HCT116 (cell line): ENCODE data around the gene DPYD. TPM values are rescaled to one million over a fixed set of nuclear protein-coding genes. Genes with fewer than 3 reads are reported as not detected.

Source experiments
- ATAC-seq: fragments of 200-7000 bp; cut with Tn5 transposase; 2 replicates; pipeline ENCODE4 v1.9.1; 2020; ENCODE audit warnings: mild to moderate bottlenecking, moderate library complexity
- BruUV-seq: library from RNA; stranded (reverse); fragments of 400-500 nt; replicated peaks from 2 replicates; lab custom pipeline; 2021; lab: Mats Ljungman, UMichigan
- CTCF ChIA-PET: fragments of 300-600 bp; sonication (Branson Sonifier 250); formaldehyde crosslinking; loops from one replicate; lab custom pipeline; 2021; ENCODE audit warnings: antibody characterized with exemption; lab: Charles Lee
- POLR2A ChIA-PET: fragments of 300-600, 350-600 bp; sonication (Branson Sonifier 250); formaldehyde crosslinking; loops from one replicate; lab custom pipeline; 2021; ENCODE audit warnings: antibody characterized with exemption; lab: Charles Lee
- RAD21 ChIA-PET, 2 experiments: fragments of 300-600 bp; sonication (Branson Sonifier 250); formaldehyde crosslinking; loops; one replicate each; lab custom pipeline; 2023; ENCODE audit warnings: low total read pairs in 2 of 2; ENCODE audit not compliant: uncharacterized antibody in 2 of 2, unreplicated experiment in 2 of 2, low non-redundant PET in 1 of 2; lab: Charles Lee
- DNase-seq: peaks from one replicate; pipeline ENCODE4 v3.0.0-alpha.2; 2010; ENCODE audit warnings: low read depth, low spot score
- H2AFZ ChIP-seq: fragments of 200-600 bp; shearing (Covaris generic), sonication (generic); 2 replicates; pipeline ENCODE4 v1.6.1; 2017; ENCODE audit warnings: low read depth, mixed run types, mixed read lengths, antibody characterized with exemption, low read length; ENCODE audit not compliant: poor library complexity, severe bottlenecking
- H3K27ac ChIP-seq: 2 replicates; pipeline ENCODE4 v1.5.1; 2012; ENCODE audit warnings: low read depth, low read length
- H3K27me3 ChIP-seq: fragments of 200-600 bp; sonication (generic); 2 replicates; pipeline ENCODE4 v1.6.1; 2016; ENCODE audit warnings: mixed run types, low read length, mixed read lengths; ENCODE audit not compliant: insufficient read depth
- H3K36me3 ChIP-seq, 2 experiments: fragments of 200-500 bp in 1 of 2; fragments of 200-600 bp in 1 of 2; sonication (Bioruptor generic) in 1 of 2; sonication (generic) in 1 of 2; 2 replicates each; pipeline versions ENCODE4 v1.5.1 to v1.6.1; 2014 to 2016; ENCODE audit warnings: low read length in 2 of 2, inconsistent platforms in 1 of 2, mixed read lengths in 1 of 2, mixed run types in 1 of 2; ENCODE audit not compliant: insufficient read depth in 2 of 2, control insufficient read depth in 1 of 2
- H3K4me1 ChIP-seq, 2 experiments: fragments of 200-600 bp in 1 of 2; sonication (generic) in 1 of 2; 2 replicates each; pipeline versions ENCODE4 v1.5.1 to v1.6.1; 2012 to 2017; ENCODE audit warnings: low read length in 2 of 2, inconsistent platforms in 1 of 2, mild to moderate bottlenecking in 1 of 2, mixed read lengths in 1 of 2, mixed run types in 1 of 2, moderate library complexity in 1 of 2; ENCODE audit not compliant: insufficient read depth in 2 of 2, control insufficient read depth in 1 of 2
- H3K4me2 ChIP-seq: fragments of 200-600 bp; sonication (generic); 2 replicates; pipeline ENCODE4 v1.6.1; 2017; ENCODE audit warnings: mixed run types, low read length, mixed read lengths
- H3K4me3 ChIP-seq, 2 experiments: fragments of 200-600 bp in 1 of 2; sonication (generic) in 1 of 2; replicated peaks in 1 of 2; 2 replicates each; pipeline ENCODE4 v1.5.1; 2011 to 2016; ENCODE audit warnings: low read length in 2 of 2, control low read depth in 1 of 2, low read depth in 1 of 2, mild to moderate bottlenecking in 1 of 2, mixed read lengths in 1 of 2, mixed run types in 1 of 2
- H3K79me2 ChIP-seq: fragments of 200-600 bp; sonication (generic); 2 replicates; pipeline ENCODE4 v1.6.1; 2017; ENCODE audit warnings: mild to moderate bottlenecking, mixed run types, low read length, moderate library complexity, mixed read lengths; ENCODE audit not compliant: insufficient read depth
- H3K9ac ChIP-seq: fragments of 200-600 bp; sonication (generic); 2 replicates; pipeline ENCODE4 v1.6.1; 2016; ENCODE audit warnings: low read length, mixed read lengths
- H3K9me2 ChIP-seq: fragments of 200-600 bp; sonication (generic), shearing (Covaris generic); 2 replicates; pipeline ENCODE4 v1.6.1; 2017; ENCODE audit warnings: mixed run types, mild to moderate bottlenecking, moderate library complexity; ENCODE audit not compliant: insufficient read depth
- H3K9me3 ChIP-seq, 2 experiments: fragments of 200-500 bp in 1 of 2; fragments of 200-600 bp in 1 of 2; sonication (Bioruptor generic) in 1 of 2; sonication (generic) in 1 of 2; 2 replicates each; pipeline ENCODE4 v1.6.1; 2014 to 2017; ENCODE audit warnings: low read length in 2 of 2, mixed read lengths in 2 of 2, inconsistent platforms in 1 of 2, low read depth in 1 of 2, mild to moderate bottlenecking in 1 of 2, mixed run types in 1 of 2, moderate library complexity in 1 of 2; ENCODE audit not compliant: control insufficient read depth in 1 of 2, insufficient read depth in 1 of 2
- H4K20me1 ChIP-seq: fragments of 200-600 bp; sonication (generic), shearing (Covaris generic); 2 replicates; pipeline ENCODE4 v1.6.1; 2017; ENCODE audit warnings: mixed run types, mild to moderate bottlenecking, moderate library complexity; ENCODE audit not compliant: insufficient read depth
- ATF3 ChIP-seq: IDR thresholded peaks from 2 replicates; pipeline ENCODE4 v1.6.1; 2012
- CBX3 ChIP-seq: IDR thresholded peaks from 2 replicates; pipeline ENCODE4 v1.6.1; 2012; ENCODE audit warnings: low read depth
- CEBPB ChIP-seq: IDR thresholded peaks from 2 replicates; pipeline ENCODE4 v1.6.1; 2012; ENCODE audit warnings: low read depth
- EGR1 ChIP-seq: IDR thresholded peaks from 2 replicates; pipeline ENCODE4 v1.6.1; 2012; ENCODE audit warnings: low read depth
- ELF1 ChIP-seq: IDR thresholded peaks from 2 replicates; pipeline ENCODE4 v1.6.1; 2012; ENCODE audit warnings: low read depth, borderline replicate concordance
- EZH2phosphoT487 ChIP-seq: fragments of 200-600 bp; IDR thresholded peaks from 2 replicates; pipeline ENCODE4 v1.6.1; 2018; ENCODE audit warnings: antibody characterized with exemption, borderline replicate concordance
- MAX ChIP-seq: IDR thresholded peaks from 2 replicates; pipeline ENCODE4 v1.6.1; 2012
- POLR2A ChIP-seq: IDR thresholded peaks from 2 replicates; pipeline ENCODE4 v1.7.0; 2011; ENCODE audit warnings: borderline replicate concordance; ENCODE audit not compliant: insufficient read depth, insufficient read length; ENCODE audit errors: extremely low read depth
- POLR2AphosphoS5 ChIP-seq: IDR thresholded peaks from 2 replicates; pipeline ENCODE4 v1.6.1; 2011; ENCODE audit warnings: mild to moderate bottlenecking, low read depth, low read length, moderate library complexity
- SP1 ChIP-seq: IDR thresholded peaks from 2 replicates; pipeline ENCODE4 v1.6.1; 2012; ENCODE audit warnings: low read depth
- TCF7L2 ChIP-seq: IDR thresholded peaks from 2 replicates; pipeline ENCODE4 v1.7.0; 2011; ENCODE audit warnings: borderline replicate concordance, inconsistent platforms; ENCODE audit not compliant: insufficient read depth, insufficient read length; ENCODE audit errors: extremely low read depth
- YY1 ChIP-seq: IDR thresholded peaks from 2 replicates; pipeline ENCODE4 v1.6.1; 2011; ENCODE audit warnings: low read length, low read depth, moderate library complexity, mild to moderate bottlenecking; ENCODE audit not compliant: insufficient replicate concordance; ENCODE audit errors: extremely low read depth
- ZBTB33 ChIP-seq: IDR thresholded peaks from 2 replicates; pipeline ENCODE4 v1.6.1; 2011; ENCODE audit warnings: mild to moderate bottlenecking, low read length, moderate library complexity; ENCODE audit not compliant: insufficient replicate concordance; ENCODE audit errors: extremely low read depth
- ZNF274 ChIP-seq: fragments of 200-500 bp; sonication (Bioruptor generic); IDR thresholded peaks from 2 replicates; pipeline ENCODE4 v1.6.1; 2014; ENCODE audit warnings: mild to moderate bottlenecking, low read depth, low read length, inconsistent platforms
- intact Hi-C: fragments of 100-400 bp; cut with micrococcal nuclease; formaldehyde crosslinking; loops from 2 replicates; pipeline ENCODE4 v1.10.0; 2022
- total RNA-seq: library from RNA; stranded (reverse); gene quantifications from one replicate; pipeline ENCODE4 v1.2.1, GENCODE V29; 2021; ENCODE audit not compliant: unreplicated experiment

Gene DPYD
- total RNA-seq, 1 experiment from 2014 or later = 1.7 TPM

- H4K20me1 ChIP-seq = no peaks in the 10 kb centered on the region
- no peaks in the 10 kb centered on the region for H3K27me3 ChIP-seq
- no peaks in the 10 kb centered on the region for H3K4me1 ChIP-seq
- no peaks in the 10 kb centered on the region for H3K9me2 ChIP-seq
- TF ChIP-seq ELF1 (no peak), TCF7L2 (no peak), ZNF274 (no peak), YY1 (no peak), ATF3 (no peak)
- intact Hi-C loops = no loop called here
- POLR2A ChIA-PET = no interaction called here
- BruUV-seq = no TSS peak
- ATAC-seq (no peak), DNase-seq (no peak)
- no peaks in the 10 kb centered on the region for H3K36me3 ChIP-seq
- no peak overlapping the region for H3K4me2 ChIP-seq
- CTCF ChIA-PET = no interaction called here
- H2AFZ ChIP-seq = no peak overlapping the region
- no peak overlapping the region for H3K4me3 ChIP-seq
- RAD21 ChIA-PET = no interaction called here
- H3K79me2 ChIP-seq = no peaks in the 10 kb centered on the region
- H3K9me3 ChIP-seq = no peaks in the 10 kb centered on the region
- no peak overlapping the region for H3K9ac ChIP-seq
- no peak overlapping the region for H3K27ac ChIP-seq
Measured at GRCh38 chr1:97796711-97797110, 124.1 kb downstream of the DPYD start.

- no peak overlapping the region for H3K4me2 ChIP-seq
- intact Hi-C loops = no loop called here
- RAD21 ChIA-PET = no interaction called here
Measured at GRCh38 chr1:97792655-97793054, 128.2 kb downstream of the DPYD start.

More at GRCh38 chr1:97792655-97793054, 128.2 kb downstream of the DPYD start:
- TF ChIP-seq POLR2A = no peak
- TF ChIP-seq POLR2AphosphoS5 = no peak
- no peak for TF ChIP-seq MAX
- TF ChIP-seq CEBPB = no peak
- no peak for TF ChIP-seq SP1
- no peak for TF ChIP-seq ZNF274
- TF ChIP-seq ZBTB33 = no peak
- TF ChIP-seq EZH2phosphoT487 = no peak
- TF ChIP-seq ELF1 = no peak
- TF ChIP-seq CBX3 = no peak
- no peak for TF ChIP-seq EGR1
- BruUV-seq = no TSS peak
- Histone ChIP-seq H3K4me3 (no peak overlapping the region), H3K36me3 (no peaks in the 10 kb centered on the region), H3K9me3 (no peaks in the 10 kb centered on the region), H3K9me2 (no peaks in the 10 kb centered on the region), H3K4me1 (no peaks in the 10 kb centered on the region), H3K9ac (no peak overlapping the region), H3K27ac (no peak overlapping the region), H4K20me1 (no peaks in the 10 kb centered on the region), H2AFZ (no peak overlapping the region), H3K79me2 (no peaks in the 10 kb centered on the region), H3K27me3 (no peaks in the 10 kb centered on the region)
- CTCF ChIA-PET = no interaction called here
- ATAC-seq (no peak), DNase-seq (no peak)
- POLR2A ChIA-PET = no interaction called here
